ENCODE measurements around the gene MX2. TPM values are rescaled to one million over a fixed set of nuclear protein-coding genes. Genes with fewer than 3 reads are reported as not detected.
"Not testable (repeated sequence)": the region's sequence is repeated elsewhere in the genome, so short reads cannot be mapped to it uniquely, and the experiment has no call there.

The MX2 gene
- total RNA-seq, 1 donor from 2014 or later = 18.9 TPM

GRCh38 chr21:41337515-41337914 is 24.3 kb upstream of the MX2 start:
- no peak for DNase-seq (ENCODE audit: low spot score)

- no peak for DNase-seq (ENCODE audit: low spot score)
Measured at GRCh38 chr21:41338455-41338854, 23.4 kb upstream of the MX2 start.

- DNase-seq (ENCODE audit: low spot score) = no peak
Measured at GRCh38 chr21:41342035-41342434, 19.8 kb upstream of the MX2 start.

GRCh38 chr21:41344146-41344545 is 17.7 kb upstream of the MX2 start:
- no peak for DNase-seq (ENCODE audit: low spot score)

- DNase-seq (ENCODE audit: low spot score) = no peak
Measured at GRCh38 chr21:41345356-41345755, 16.5 kb upstream of the MX2 start.

GRCh38 chr21:41345934-41346685 is 15.7 kb upstream of the MX2 start:
- DNase-seq (ENCODE audit: low spot score) = no peak

GRCh38 chr21:41346758-41347157 is 15.1 kb upstream of the MX2 start:
- DNase-seq (ENCODE audit: low spot score) = no peak

GRCh38 chr21:41348434-41348833 is 13.4 kb upstream of the MX2 start:
- DNase-seq (ENCODE audit: low spot score) = no peak

GRCh38 chr21:41349126-41349525 is 12.7 kb upstream of the MX2 start:
- DNase-seq (ENCODE audit: low spot score) = no peak

- no peak for DNase-seq (ENCODE audit: low spot score)
Measured at GRCh38 chr21:41349619-41350390, 12.0 kb upstream of the MX2 start.

GRCh38 chr21:41350436-41351155 is 11.2 kb upstream of the MX2 start:
- DNase-seq (ENCODE audit: low spot score) = no peak

- DNase-seq (ENCODE audit: low spot score) = no peak
Measured at GRCh38 chr21:41357546-41357945, 4.3 kb upstream of the MX2 start.

GRCh38 chr21:41358193-41359166 is 3.3 kb upstream of the MX2 start:
- DNase-seq (ENCODE audit: low spot score) = no peak

- no peak for DNase-seq (ENCODE audit: low spot score)
Measured at GRCh38 chr21:41359286-41359685, 2.5 kb upstream of the MX2 start.

- not testable (repeated sequence) for DNase-seq (ENCODE audit: low spot score)
Measured at GRCh38 chr21:41359754-41360071, 2.1 kb upstream of the MX2 start.

- no peak for DNase-seq (ENCODE audit: low spot score)
Measured at GRCh38 chr21:41360072-41360821, 1.6 kb upstream of the MX2 start.

- DNase-seq (ENCODE audit: low spot score) = no peak
Measured at GRCh38 chr21:41361053-41361785, 608 bp upstream of the MX2 start.

- no peak for DNase-seq (ENCODE audit: low spot score)
Measured at GRCh38 chr21:41362605-41363369, 960 bp downstream of the MX2 start.

Data from ureter (tissue), 1 donor.